ENCODE results near the gene SLC8A1. TPM values are rescaled to one million over a fixed set of nuclear protein-coding genes. Genes with fewer than 3 reads are reported as not detected.

The SLC8A1 gene
- total RNA-seq, 1 donor from 2014 or later = 2.9 TPM

DNA sequence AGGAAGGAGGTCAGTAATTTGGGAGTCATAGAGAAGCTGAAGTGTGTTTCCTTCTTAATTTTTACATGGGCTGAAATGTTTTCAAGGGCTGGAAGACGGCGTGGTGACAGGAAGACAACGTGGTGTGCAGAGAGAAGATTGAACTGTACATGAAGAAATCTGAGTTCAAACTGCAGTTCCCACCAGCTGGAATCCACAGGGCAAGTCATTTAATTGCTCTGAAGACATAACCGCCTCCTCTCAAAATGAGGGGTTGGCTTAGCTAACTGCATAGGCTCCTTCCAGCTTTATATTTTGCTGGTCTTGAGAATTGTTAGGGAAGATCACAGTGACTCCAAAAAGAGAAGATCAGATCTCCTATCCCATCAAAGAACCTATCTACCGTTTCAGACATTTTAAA, 103.9 kb downstream of the SLC8A1 start:
- no peak overlapping the region for H3K4me3 Mint-ChIP-seq
- H3K27ac Mint-ChIP-seq = no peak overlapping the region
- H3K9me3 Mint-ChIP-seq = no peaks in the 10 kb centered on the region
- DNase-seq (ENCODE audit: low spot score) = no peak
- no peaks in the 10 kb centered on the region for H3K36me3 Mint-ChIP-seq (ENCODE audit: low read depth)
- no peaks in the 10 kb centered on the region for H3K4me1 Mint-ChIP-seq (ENCODE audit: low read depth)
- intact Hi-C loops (cut with micrococcal nuclease) = no loop called here
- H3K27me3 Mint-ChIP-seq (ENCODE audit: insufficient read depth) = no peaks in the 10 kb centered on the region

DNA sequence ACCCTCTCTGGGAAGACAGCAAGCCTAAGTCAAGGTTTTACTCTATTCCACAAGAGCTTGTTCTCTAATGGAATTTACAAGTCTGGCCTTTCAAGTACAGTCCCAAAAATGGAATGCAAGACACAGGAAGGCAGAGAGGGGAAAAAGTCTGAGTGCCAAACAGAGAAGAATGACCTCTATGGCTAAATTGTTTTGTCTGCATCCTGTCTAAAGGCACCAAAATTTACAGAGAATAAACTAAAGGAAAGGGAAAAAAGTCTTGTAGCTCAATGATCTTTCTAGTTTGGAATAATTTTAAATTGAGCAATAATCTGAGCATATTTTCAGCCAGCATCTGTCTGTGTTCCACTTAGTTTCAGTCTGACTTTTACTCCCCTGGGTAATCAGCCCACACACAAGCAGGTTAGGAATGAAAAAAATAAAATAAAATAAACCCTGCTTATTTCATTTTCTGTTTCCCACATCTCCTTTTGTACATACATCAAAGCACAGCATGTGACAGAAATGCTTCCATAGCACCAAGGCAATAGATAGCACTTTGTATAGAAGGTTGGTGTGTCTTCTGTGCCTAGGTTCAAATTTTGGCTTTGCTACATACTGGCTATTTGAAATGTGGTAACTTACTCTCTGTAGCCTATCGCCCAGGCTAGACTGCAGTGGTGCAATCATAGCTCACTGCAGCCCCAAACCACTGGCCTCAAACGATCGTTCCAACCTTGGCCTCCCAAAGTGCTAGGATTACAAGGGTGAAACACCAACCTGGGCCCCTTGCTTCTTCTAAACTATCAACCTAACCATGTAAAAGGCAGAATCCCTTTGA, 105.1 kb downstream of the SLC8A1 start:
- Mint-ChIP-seq H3K36me3 (ENCODE audit: low read depth) (no peaks in the 10 kb centered on the region), H3K27ac (no peak overlapping the region), H3K9me3 (no peaks in the 10 kb centered on the region), H3K4me1 (ENCODE audit: low read depth) (no peaks in the 10 kb centered on the region), H3K27me3 (ENCODE audit: insufficient read depth) (no peaks in the 10 kb centered on the region), H3K4me3 (no peak overlapping the region)
- intact Hi-C loops (cut with micrococcal nuclease) = no loop called here
- DNase-seq (ENCODE audit: low spot score) = no peak

DNA sequence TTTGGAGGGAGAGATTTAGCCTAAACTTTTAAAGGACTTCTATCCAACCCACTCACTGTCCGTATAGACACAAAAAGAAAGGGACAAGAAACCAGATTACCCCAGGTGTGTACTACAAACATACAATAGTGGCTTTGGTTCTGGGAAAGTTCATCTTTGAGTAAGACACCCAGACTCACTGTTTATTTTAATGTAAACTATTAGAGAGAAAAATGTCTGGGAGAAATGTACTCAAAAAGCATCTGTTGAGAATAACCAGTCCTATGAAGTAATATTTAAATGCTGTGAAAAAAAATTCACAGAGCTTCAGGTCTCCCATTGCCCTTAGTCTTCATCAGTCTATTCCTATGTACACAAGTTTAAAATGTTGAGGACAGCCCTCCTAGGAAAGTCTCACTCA, 107.5 kb downstream of the SLC8A1 start:
- H3K27me3 Mint-ChIP-seq (ENCODE audit: insufficient read depth) = no peaks in the 10 kb centered on the region
- no peak overlapping the region for H3K27ac Mint-ChIP-seq
- H3K9me3 Mint-ChIP-seq = no peaks in the 10 kb centered on the region
- no peak overlapping the region for H3K4me3 Mint-ChIP-seq
- H3K4me1 Mint-ChIP-seq (ENCODE audit: low read depth) = no peaks in the 10 kb centered on the region
- intact Hi-C loops (cut with micrococcal nuclease) = no loop called here
- no peaks in the 10 kb centered on the region for H3K36me3 Mint-ChIP-seq (ENCODE audit: low read depth)
- no peak for DNase-seq (ENCODE audit: low spot score)

DNA sequence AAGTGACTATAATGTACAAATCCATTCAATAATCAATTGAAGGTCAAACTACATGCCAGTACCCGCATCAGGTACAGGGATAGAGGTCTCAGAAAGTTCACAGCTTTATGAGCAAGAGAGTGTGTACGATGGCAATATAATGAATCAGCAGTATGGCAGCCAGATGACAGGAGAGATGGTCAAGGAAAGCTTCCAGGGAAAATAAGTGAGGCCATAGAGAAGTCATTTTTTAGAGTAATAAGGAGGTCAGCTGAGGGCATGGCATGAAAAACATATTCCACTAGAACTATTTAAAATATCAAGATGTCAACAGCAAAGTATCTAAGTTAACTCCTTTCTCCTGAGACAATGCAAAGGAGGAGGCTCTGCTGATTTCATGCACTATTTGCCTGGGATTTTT, 108.0 kb downstream of the SLC8A1 start:
- Mint-ChIP-seq H3K9me3 (no peaks in the 10 kb centered on the region), H3K36me3 (ENCODE audit: low read depth) (no peaks in the 10 kb centered on the region), H3K27ac (no peak overlapping the region), H3K4me1 (ENCODE audit: low read depth) (no peaks in the 10 kb centered on the region), H3K27me3 (ENCODE audit: insufficient read depth) (no peaks in the 10 kb centered on the region), H3K4me3 (no peak overlapping the region)
- intact Hi-C loops (cut with micrococcal nuclease) = no loop called here
- no peak for DNase-seq (ENCODE audit: low spot score)

DNA sequence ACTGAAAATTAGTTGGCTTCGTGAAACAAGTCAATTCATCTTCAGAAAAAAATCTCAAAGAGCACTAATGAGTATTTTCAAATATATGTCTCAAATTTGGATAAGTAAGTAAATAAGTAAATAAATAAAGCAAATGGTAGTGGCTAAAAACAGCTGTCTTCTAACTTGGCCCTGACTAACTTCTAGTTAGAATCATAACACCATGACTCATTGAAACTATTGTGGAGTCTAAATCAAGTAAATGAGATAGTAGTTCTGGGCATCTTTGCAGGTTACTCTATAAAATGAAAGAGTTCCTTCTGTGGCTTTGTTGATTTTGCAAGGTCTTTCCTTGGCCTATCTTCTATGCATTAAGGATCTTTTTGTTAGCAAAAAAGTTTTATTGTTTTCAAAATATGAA, 110.7 kb downstream of the SLC8A1 start:
- no peak overlapping the region for H3K4me3 Mint-ChIP-seq
- intact Hi-C loops (cut with micrococcal nuclease) = no loop called here
- no peak for DNase-seq (ENCODE audit: low spot score)
- H3K27ac Mint-ChIP-seq = no peak overlapping the region
- no peaks in the 10 kb centered on the region for H3K9me3 Mint-ChIP-seq
- H3K36me3 Mint-ChIP-seq (ENCODE audit: low read depth) = no peaks in the 10 kb centered on the region
- H3K27me3 Mint-ChIP-seq (ENCODE audit: insufficient read depth) = no peaks in the 10 kb centered on the region
- H3K4me1 Mint-ChIP-seq (ENCODE audit: low read depth) = no peaks in the 10 kb centered on the region

DNA sequence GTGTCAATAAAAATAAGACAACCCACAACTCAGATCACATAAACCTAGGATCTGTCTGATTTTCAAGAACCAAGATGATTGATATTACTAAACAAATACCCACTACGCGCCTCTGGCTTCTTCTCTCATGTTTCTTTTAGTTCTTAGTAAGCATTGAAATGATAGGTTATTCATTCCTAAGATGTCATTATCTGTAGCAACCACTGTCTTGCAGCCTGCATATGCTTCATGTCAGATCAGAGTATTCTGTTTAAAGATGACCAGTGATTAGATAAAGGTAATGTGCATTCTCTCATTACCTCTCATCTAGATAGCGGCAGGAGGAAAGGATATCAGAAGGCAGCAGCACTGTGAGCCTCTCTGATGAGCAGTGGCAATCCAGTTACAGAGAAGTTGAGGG, 112.9 kb downstream of the SLC8A1 start:
- no peak overlapping the region for H3K4me3 Mint-ChIP-seq

DNA sequence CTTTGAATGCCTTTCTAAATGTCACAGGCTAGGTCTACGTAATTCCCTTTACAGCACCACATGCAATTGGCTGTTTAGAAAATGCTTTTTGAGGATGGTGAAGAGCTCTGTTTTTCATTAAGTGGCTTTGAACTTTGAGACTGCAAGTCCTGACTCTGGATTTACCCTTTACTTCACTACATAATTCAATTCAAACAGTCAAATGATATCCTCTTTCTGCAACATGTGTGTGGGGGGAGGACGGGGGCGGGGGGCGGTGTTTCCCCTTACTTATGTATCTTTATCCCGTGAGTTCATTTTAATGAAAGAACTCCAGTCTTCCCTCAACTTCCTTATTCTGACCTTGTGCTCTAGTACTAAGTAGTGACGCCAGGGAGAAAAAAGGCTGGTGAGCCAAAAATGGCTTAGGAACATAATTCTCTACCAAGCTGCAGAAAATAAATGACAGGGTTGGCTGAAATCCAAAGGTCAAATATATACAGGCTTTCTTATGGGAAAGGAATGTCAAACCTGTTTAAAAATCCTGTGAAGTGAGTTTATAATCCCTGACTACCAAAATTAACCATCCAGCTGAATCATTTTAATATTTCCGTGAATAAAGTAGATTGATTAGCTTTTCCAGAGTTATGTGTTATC, 119.6 kb downstream of the SLC8A1 start:
- no peaks in the 10 kb centered on the region for H3K36me3 Mint-ChIP-seq (ENCODE audit: low read depth)
- no peaks in the 10 kb centered on the region for H3K27me3 Mint-ChIP-seq (ENCODE audit: insufficient read depth)
- H3K27ac Mint-ChIP-seq = no peak overlapping the region
- no peaks in the 10 kb centered on the region for H3K4me1 Mint-ChIP-seq (ENCODE audit: low read depth)
- DNase-seq (ENCODE audit: low spot score) = no peak
- no peak overlapping the region for H3K4me3 Mint-ChIP-seq
- no peaks in the 10 kb centered on the region for H3K9me3 Mint-ChIP-seq
- intact Hi-C loops (cut with micrococcal nuclease) = no loop called here

More for the DNA sequence above, 112.9 kb downstream of the SLC8A1 start:
- Mint-ChIP-seq H3K4me1 (ENCODE audit: low read depth) (no peaks in the 10 kb centered on the region), H3K9me3 (no peaks in the 10 kb centered on the region), H3K27ac (no peak overlapping the region), H3K27me3 (ENCODE audit: insufficient read depth) (no peaks in the 10 kb centered on the region), H3K36me3 (ENCODE audit: low read depth) (no peaks in the 10 kb centered on the region)
- DNase-seq (ENCODE audit: low spot score) = no peak
- intact Hi-C loops (cut with micrococcal nuclease) = no loop called here

DNA sequence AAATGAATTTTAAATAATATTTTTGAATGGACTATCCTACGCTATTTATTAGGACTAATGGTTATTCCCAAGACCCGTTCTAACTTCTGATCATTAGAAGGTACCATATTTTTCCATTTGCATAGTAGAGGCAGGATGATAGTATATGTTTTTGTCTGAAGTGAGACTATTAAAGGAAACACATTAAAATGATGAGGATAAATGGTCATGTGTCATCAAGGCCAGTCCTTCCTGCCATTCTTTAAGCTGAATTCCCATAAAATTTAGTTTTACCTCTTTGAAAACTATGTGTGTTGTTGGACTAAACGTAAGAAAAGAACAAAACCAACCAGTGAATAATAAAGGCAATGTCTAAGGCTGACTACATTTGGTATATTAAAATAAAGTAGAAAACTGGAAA, 121.8 kb downstream of the SLC8A1 start:
- Mint-ChIP-seq H3K9me3 (no peaks in the 10 kb centered on the region), H3K36me3 (ENCODE audit: low read depth) (no peaks in the 10 kb centered on the region), H3K27me3 (ENCODE audit: insufficient read depth) (no peaks in the 10 kb centered on the region), H3K27ac (no peak overlapping the region), H3K4me3 (no peak overlapping the region), H3K4me1 (ENCODE audit: low read depth) (no peaks in the 10 kb centered on the region)
- no peak for DNase-seq (ENCODE audit: low spot score)
- intact Hi-C loops (cut with micrococcal nuclease) = no loop called here

DNA sequence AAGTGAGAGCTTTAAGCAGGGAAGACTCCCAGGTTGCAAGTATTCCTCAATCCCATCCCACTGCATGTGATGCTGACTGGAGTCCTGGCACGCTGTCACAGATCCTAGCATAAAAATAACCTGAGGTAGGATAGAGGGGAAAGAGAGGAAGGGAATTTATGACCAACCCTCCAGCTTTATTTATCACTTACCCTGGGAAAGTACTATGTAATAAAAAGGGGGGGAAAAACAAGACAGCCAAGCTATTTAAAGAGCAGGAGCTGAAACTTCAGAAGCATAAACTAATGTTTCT, 122.2 kb downstream of the SLC8A1 start:
- Mint-ChIP-seq H3K4me3 (no peak overlapping the region), H3K36me3 (ENCODE audit: low read depth) (no peaks in the 10 kb centered on the region), H3K27me3 (ENCODE audit: insufficient read depth) (no peaks in the 10 kb centered on the region), H3K9me3 (no peaks in the 10 kb centered on the region), H3K27ac (no peak overlapping the region), H3K4me1 (ENCODE audit: low read depth) (no peaks in the 10 kb centered on the region)
- intact Hi-C loops (cut with micrococcal nuclease) = no loop called here
- DNase-seq (ENCODE audit: low spot score) = no peak

DNA sequence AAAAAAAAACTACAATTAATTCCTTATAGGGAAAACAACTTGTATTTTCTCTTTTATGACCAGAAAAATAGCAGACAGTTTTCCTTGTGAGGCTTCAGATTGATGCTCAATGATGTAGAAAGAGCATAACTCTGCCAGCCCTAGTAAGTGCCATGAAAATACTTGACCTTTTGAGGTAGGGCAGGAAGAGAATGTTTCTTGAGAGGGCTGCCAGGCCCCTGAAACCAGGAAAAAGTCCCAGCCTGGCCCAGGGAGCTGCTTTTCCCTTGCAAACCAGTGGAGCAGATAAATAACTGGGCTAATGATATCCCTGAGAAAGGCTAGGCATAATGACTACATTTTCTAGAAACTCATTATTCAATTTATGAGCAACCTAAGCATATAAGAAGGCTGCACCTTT, 126.8 kb downstream of the SLC8A1 start:
- no peaks in the 10 kb centered on the region for H3K9me3 Mint-ChIP-seq
- H3K27me3 Mint-ChIP-seq (ENCODE audit: insufficient read depth) = no peaks in the 10 kb centered on the region
- H3K27ac Mint-ChIP-seq = no peak overlapping the region
- no peaks in the 10 kb centered on the region for H3K36me3 Mint-ChIP-seq (ENCODE audit: low read depth)
- intact Hi-C loops (cut with micrococcal nuclease) = no loop called here
- no peak for DNase-seq (ENCODE audit: low spot score)
- H3K4me1 Mint-ChIP-seq (ENCODE audit: low read depth) = no peaks in the 10 kb centered on the region
- no peak overlapping the region for H3K4me3 Mint-ChIP-seq

DNA sequence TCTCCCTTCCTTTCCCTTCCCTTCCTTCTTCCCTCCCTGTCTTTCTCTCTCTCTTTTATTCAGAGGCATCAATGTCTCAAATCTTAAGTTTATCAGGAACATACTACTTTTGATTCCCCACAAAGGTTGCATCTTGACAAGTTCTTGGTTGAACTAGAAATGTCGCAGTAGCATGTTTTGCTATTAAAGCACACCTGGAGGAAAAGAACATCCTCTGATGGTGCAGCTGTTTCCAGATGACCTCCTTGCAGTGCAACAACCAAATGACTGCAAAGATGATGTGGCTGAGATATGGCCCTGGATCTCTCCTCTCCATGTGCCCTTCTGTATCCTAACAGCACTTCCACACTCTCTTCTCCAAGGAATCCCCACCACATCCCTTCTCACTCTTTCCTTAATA, 127.2 kb downstream of the SLC8A1 start:
- H3K4me3 Mint-ChIP-seq = no peak overlapping the region
- no peaks in the 10 kb centered on the region for H3K9me3 Mint-ChIP-seq
- H3K27ac Mint-ChIP-seq = no peak overlapping the region
- no peaks in the 10 kb centered on the region for H3K4me1 Mint-ChIP-seq (ENCODE audit: low read depth)
- no peaks in the 10 kb centered on the region for H3K27me3 Mint-ChIP-seq (ENCODE audit: insufficient read depth)
- intact Hi-C loops (cut with micrococcal nuclease) = no loop called here
- H3K36me3 Mint-ChIP-seq (ENCODE audit: low read depth) = no peaks in the 10 kb centered on the region
- DNase-seq (ENCODE audit: low spot score) = no peak

DNA sequence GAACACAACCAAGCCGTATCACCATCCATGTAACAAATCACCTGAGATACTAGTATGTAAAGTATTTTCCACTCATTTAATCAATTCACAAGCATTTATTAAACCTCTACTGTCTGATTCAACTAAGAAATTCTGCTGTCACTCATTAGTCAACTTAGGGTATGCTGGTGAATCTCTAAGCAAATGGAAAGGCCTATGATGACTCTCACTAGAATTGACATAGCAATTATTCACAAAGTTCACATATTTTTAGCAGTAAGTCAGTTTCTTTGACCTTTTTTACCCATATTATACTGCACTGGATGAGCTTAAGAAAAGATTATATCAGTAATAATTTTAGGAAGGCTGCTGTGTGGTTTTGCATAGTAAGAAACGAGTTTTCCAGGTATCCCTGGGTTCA, 130.1 kb downstream of the SLC8A1 start:
- no peak overlapping the region for H3K27ac Mint-ChIP-seq
- H3K36me3 Mint-ChIP-seq (ENCODE audit: low read depth) = no peaks in the 10 kb centered on the region
- no peaks in the 10 kb centered on the region for H3K4me1 Mint-ChIP-seq (ENCODE audit: low read depth)
- H3K4me3 Mint-ChIP-seq = no peak overlapping the region
- no peaks in the 10 kb centered on the region for H3K27me3 Mint-ChIP-seq (ENCODE audit: insufficient read depth)
- intact Hi-C loops (cut with micrococcal nuclease) = no loop called here
- H3K9me3 Mint-ChIP-seq = no peaks in the 10 kb centered on the region
- DNase-seq (ENCODE audit: low spot score) = no peak

DNA sequence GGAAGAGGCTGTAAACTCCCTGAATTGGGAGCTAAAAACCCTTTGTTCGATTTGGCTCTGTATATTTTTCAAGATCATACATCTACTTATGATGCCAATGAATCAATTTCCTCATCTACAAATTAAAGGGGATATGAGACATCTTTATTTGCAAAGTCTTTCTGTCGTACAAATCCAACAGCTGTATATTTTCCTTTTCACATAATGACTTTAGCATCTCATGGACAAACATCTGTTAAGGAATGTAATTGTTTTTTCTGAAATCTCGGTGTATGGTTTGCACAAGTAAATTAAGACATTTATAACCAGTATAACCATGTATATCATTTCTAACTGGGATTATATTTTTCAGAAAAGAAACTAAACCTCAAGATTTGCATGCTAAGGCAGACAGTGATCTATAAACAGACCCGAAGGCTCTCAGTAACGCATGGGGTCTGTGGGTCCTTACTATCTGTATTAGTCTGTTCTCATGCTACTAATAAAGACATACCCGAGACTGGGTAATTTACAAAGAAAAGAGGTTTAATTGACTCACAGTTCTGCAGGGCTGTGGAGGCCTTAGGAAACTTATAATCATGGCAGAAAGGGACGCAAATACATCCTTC, 130.8 kb downstream of the SLC8A1 start:
- H3K9me3 Mint-ChIP-seq = no peaks in the 10 kb centered on the region
- intact Hi-C loops (cut with micrococcal nuclease) = no loop called here
- H3K36me3 Mint-ChIP-seq (ENCODE audit: low read depth) = no peaks in the 10 kb centered on the region
- H3K27me3 Mint-ChIP-seq (ENCODE audit: insufficient read depth) = no peaks in the 10 kb centered on the region
- H3K27ac Mint-ChIP-seq = no peak overlapping the region
- DNase-seq (ENCODE audit: low spot score) = no peak
- no peaks in the 10 kb centered on the region for H3K4me1 Mint-ChIP-seq (ENCODE audit: low read depth)
- no peak overlapping the region for H3K4me3 Mint-ChIP-seq

All from activated T-helper 1 cell treated with anti-CD3 and anti-CD28 coated beads, Interleukin-12 subunit alpha, Interleukin-12 subunit beta, Interleukin-2, Interleukin-4 antibody, amounts not matched to agents 30 ng/mL and 10 ng/mL and 1 ng/mL, durations not matched to agents 14 hours and 24 hours and 36 hours (primary cell).